ENCODE measurements around the gene PRTN3. TPM values are rescaled to one million over a fixed set of nuclear protein-coding genes. Genes with fewer than 3 reads are reported as not detected.
A peak's percentile ranks its signal among the peaks of the same experiment; 100 is the strongest.

The PRTN3 gene
- total and polyA plus RNA-seq, 2 of the 4 experiments (the other 2 are of a cell fraction) = not detected

GRCh38 chr19:804419-805165 lies 36.2 kb upstream of the PRTN3 start:
- H3K79me1 ChIP-seq (ENCODE audit: low read depth in 1 of 2, low read length in 2 of 2) = peaks cover 5 to 47% of the 10 kb centered on the region in 2 experiments
- no peak overlapping the region for H2AFZ ChIP-seq (replicated peaks; ENCODE audit: low read length, poor library complexity)
- in situ Hi-C loops (cut with MboI; ENCODE audit: low sequenced_read_pairs) = no loop called here
- H2BK5ac ChIP-seq (ENCODE audit: low read depth, low read length, poor library complexity, severe bottlenecking) = no peak overlapping the region
- no peak overlapping the region for H3K4me3 ChIP-seq (ENCODE audit: insufficient read depth, low read depth, low read length)
- H3K18ac ChIP-seq (ENCODE audit: low read depth, low read length) = no peak overlapping the region
- no peak overlapping the region for H3K9ac ChIP-seq (ENCODE audit: low read depth, low read length)
- peaks cover 25% of the 10 kb centered on the region for H3K4me1 ChIP-seq (ENCODE audit: control insufficient read depth, insufficient read depth, low read length)
- H3K9me3 ChIP-seq (ENCODE audit: control insufficient read depth, insufficient read depth, low read length) = no peaks in the 10 kb centered on the region
- WGBS, 2 experiments (ENCODE audit: extremely low coverage in 2 of 2, insufficient read length in 1 of 2) = 94% methylated on average over 42 of the region's 53 CpGs; no CpG with 5 or more reads in 1 of the 2 experiments
- BruUV-seq (replicated peaks) = TSS peak; percentile 50
- DNase-seq (no peak), ATAC-seq (ENCODE audit: low read depth) (no peak)
- CTCF ChIA-PET = no interaction called here
- H3K27me3 ChIP-seq (ENCODE audit: control insufficient read depth, insufficient read depth, low read length) = no peaks in the 10 kb centered on the region
- H4K20me1 ChIP-seq (ENCODE audit: insufficient read depth, low read length) = peaks cover 100% of the 10 kb centered on the region
- H4K5ac ChIP-seq (ENCODE audit: low read depth, low read length) = no peak overlapping the region
- H3K4me2 ChIP-seq (ENCODE audit: low read depth, low read length) = no peak overlapping the region
- dilution Hi-C loops (cut with HindIII; ENCODE audit: low sequenced_read_pairs, unreplicated experiment) = no loop called here
- H2BK20ac ChIP-seq (ENCODE audit: low read depth, low read length) = no peak overlapping the region
- no peak overlapping the region for H3K27ac ChIP-seq (ENCODE audit: insufficient read depth, low read length)
- intact Hi-C loops (cut with micrococcal nuclease) = no loop called here
- H2AK5ac ChIP-seq (ENCODE audit: low read depth, low read length) = no peak overlapping the region
- POLR2A ChIA-PET (ENCODE audit: unreplicated experiment) = no interaction called here
- peaks cover 80% of the 10 kb centered on the region for H3K36me3 ChIP-seq (ENCODE audit: control insufficient read depth, insufficient read depth, low read length)
- H3K23ac ChIP-seq (ENCODE audit: low read depth, low read length) = no peak overlapping the region
- no peak overlapping the region for H4K8ac ChIP-seq (ENCODE audit: low read depth in 2 of 2, low read length in 2 of 2)
- no peak overlapping the region for H3K14ac ChIP-seq (replicated peaks; ENCODE audit: low read depth, low read length)
- H3K9me1 ChIP-seq (ENCODE audit: insufficient read depth, low read length) = peaks cover 11% of the 10 kb centered on the region; the same call in 1 of the 2 replicates
- no peak for TF ChIP-seq RCOR1 (IDR thresholded peaks at IDR 0.05; ENCODE audit: insufficient replicate concordance, low read length)
- TF ChIP-seq RAD21 (IDR thresholded peaks at IDR 0.05; ENCODE audit: low read length) = no peak
- TF ChIP-seq FOS (IDR thresholded peaks at IDR 0.05; ENCODE audit: low read depth, low read length) = no peak
- TF ChIP-seq MAZ (IDR thresholded peaks at IDR 0.05; ENCODE audit: borderline replicate concordance, low read depth, low read length) = no peak
- TF ChIP-seq CHD1 (IDR thresholded peaks at IDR 0.05; ENCODE audit: low read depth, low read length) = no peak
- TF ChIP-seq NFE2L2 (IDR thresholded peaks at IDR 0.05; ENCODE audit: low read depth, low read length) = no peak
- TF ChIP-seq USF2 (IDR thresholded peaks at IDR 0.05; ENCODE audit: low read depth, low read length) = no peak
- no peak for TF ChIP-seq RFX5 (IDR thresholded peaks at IDR 0.05; ENCODE audit: low read depth, low read length)
- TF ChIP-seq SMC3 (IDR thresholded peaks at IDR 0.05; ENCODE audit: low read depth, low read length) = no peak
- no peak for TF ChIP-seq BHLHE40 (IDR thresholded peaks at IDR 0.05; ENCODE audit: low read depth, low read length)
- TF ChIP-seq POLR2A (IDR thresholded peaks at IDR 0.05; ENCODE audit: low read depth, low read length) = no peak
- TF ChIP-seq MAFK (IDR thresholded peaks at IDR 0.05; ENCODE audit: low read depth, low read length) = no peak
- no peak for TF ChIP-seq MXI1 (IDR thresholded peaks at IDR 0.05; ENCODE audit: borderline replicate concordance, low read depth, low read length)
- TF ChIP-seq ELK1 (IDR thresholded peaks at IDR 0.05; ENCODE audit: borderline replicate concordance, low read depth, low read length) = no peak
- no peak for TF ChIP-seq CEBPB (IDR thresholded peaks at IDR 0.05; ENCODE audit: low read depth, low read length)
- TF ChIP-seq CTCF (conservative IDR thresholded peaks at IDR 0.05; ENCODE audit: low read depth, low read length) = no peak
- H2BK120ac ChIP-seq (ENCODE audit: low read depth, low read length) = no peak overlapping the region
- H2BK15ac ChIP-seq (ENCODE audit: low read depth, low read length) = no peak overlapping the region
- no peak overlapping the region for H2AK9ac ChIP-seq (replicated peaks; ENCODE audit: low read depth, low read length, poor library complexity)
- no peak overlapping the region for H3K4ac ChIP-seq (ENCODE audit: low read depth, low read length)
- no peak overlapping the region for H4K91ac ChIP-seq (ENCODE audit: insufficient read depth, low read depth, low read length)
- H3K56ac ChIP-seq (ENCODE audit: extremely low read depth, insufficient read depth, low read length) = no peak overlapping the region
